HG02973 (cell line): Measurements from ENCODE around the gene SEMA3F.
A peak's percentile ranks its signal among the peaks of the same experiment; 100 is the strongest.

Source experiments
- ATAC-seq: cut with Tn5 transposase; IDR thresholded peaks from one replicate; pipeline ENCODE4 v1.9.1; 2021; ENCODE audit warnings: moderate library complexity; ENCODE audit not compliant: unreplicated experiment

The SEMA3F gene

GRCh38 chr3:50230104-50230793 is 75.1 kb downstream of the SEMA3F start:
- ATAC-seq: no peak

- ATAC-seq: no peak
Observed at GRCh38 chr3:50230794-50231125, 75.6 kb downstream of the SEMA3F start.

GRCh38 chr3:50231581-50231980 is 76.5 kb downstream of the SEMA3F start:
- no peak for ATAC-seq

- no peak for ATAC-seq
Observed at GRCh38 chr3:50232303-50232702, 77.2 kb downstream of the SEMA3F start.

GRCh38 chr3:50233176-50233575 is 78.1 kb downstream of the SEMA3F start:
- ATAC-seq: no peak

- ATAC-seq: peak; percentile 86
Observed at GRCh38 chr3:50235716-50236483, 80.8 kb downstream of the SEMA3F start, which contains the start of gene GNAI2. Gene GNAI2, plus strand, starts transcription at chr3:50236204. Its CDS starts 132 bp downstream, at chr3:50236336.

GRCh38 chr3:50236484-50237132 is 81.5 kb downstream of the SEMA3F start:
- ATAC-seq: no peak

- no peak for ATAC-seq
Observed at GRCh38 chr3:50237133-50237651, 82.1 kb downstream of the SEMA3F start.

GRCh38 chr3:50237754-50238548 is 82.8 kb downstream of the SEMA3F start:
- no peak for ATAC-seq

- ATAC-seq: no peak
Observed at GRCh38 chr3:50238549-50239026, 83.5 kb downstream of the SEMA3F start.
